Panc1 (cell line): Measurements from ENCODE around the gene RIC8B. TPM values are rescaled to one million over a fixed set of nuclear protein-coding genes. Genes with fewer than 3 reads are reported as not detected.

ENCODE experiments used
- ATAC-seq: fragments of 200-7000 bp; cut with Tn5 transposase; 2 replicates; pipeline ENCODE4 v1.9.1; 2020; ENCODE audit warnings: mild to moderate bottlenecking, moderate library complexity
- BruUV-seq: library from RNA; stranded (reverse); fragments of 400-500 nt; replicated peaks from 2 replicates; lab custom pipeline; 2021; lab: Mats Ljungman, UMichigan
- CTCF ChIA-PET: fragments of 300-600 bp; sonication (Branson Sonifier 250); formaldehyde crosslinking; loops from one replicate; lab custom pipeline; 2022; ENCODE audit warnings: antibody characterized with exemption; lab: Charles Lee
- POLR2A ChIA-PET: fragments of 300-600 bp; sonication (Branson Sonifier 250); formaldehyde crosslinking; loops from one replicate; lab custom pipeline; 2022; ENCODE audit warnings: antibody characterized with exemption; lab: Charles Lee
- DNase-seq: peaks from one replicate; pipeline ENCODE4 v3.0.0-alpha.2; 2010; ENCODE audit warnings: low read depth, low spot score
- H3K27ac ChIP-seq: 2 replicates; pipeline ENCODE4 v1.5.1; 2011; ENCODE audit warnings: mild to moderate bottlenecking, low read length, inconsistent platforms
- H3K27me3 ChIP-seq: fragments of 200-500 bp; sonication (Bioruptor generic); 2 replicates; pipeline ENCODE4 v1.6.0; 2014; ENCODE audit warnings: low read length, inconsistent platforms; ENCODE audit not compliant: control insufficient read depth, insufficient read depth
- H3K36me3 ChIP-seq: fragments of 200-500 bp; sonication (Bioruptor generic); 2 replicates; pipeline ENCODE4 v1.5.1; 2014; ENCODE audit warnings: inconsistent platforms, mild to moderate bottlenecking, low read length, moderate library complexity; ENCODE audit not compliant: control insufficient read depth, insufficient read depth
- H3K4me1 ChIP-seq: 2 replicates; pipeline ENCODE4 v1.5.1; 2011; ENCODE audit warnings: inconsistent platforms, mild to moderate bottlenecking, low read length, moderate library complexity; ENCODE audit not compliant: control insufficient read depth, insufficient read depth
- H3K4me3 ChIP-seq, 2 experiments: 2 replicates each; pipeline ENCODE4 v1.5.1; 2011 to 2012; ENCODE audit warnings: low read depth in 2 of 2, low read length in 2 of 2, mild to moderate bottlenecking in 2 of 2, inconsistent platforms in 1 of 2, moderate library complexity in 1 of 2
- H3K9me3 ChIP-seq: fragments of 200-500 bp; sonication (Bioruptor generic); 2 replicates; pipeline ENCODE4 v1.5.1; 2014; ENCODE audit warnings: low read depth, mild to moderate bottlenecking, inconsistent platforms, low read length, moderate library complexity; ENCODE audit not compliant: control insufficient read depth, insufficient read depth
- POLR2AphosphoS5 ChIP-seq: IDR thresholded peaks from 2 replicates; pipeline ENCODE4 v1.6.1; 2012; ENCODE audit warnings: mild to moderate bottlenecking, low read depth, low read length, moderate library complexity
- REST ChIP-seq, 2 experiments: IDR thresholded peaks; 2 replicates each; pipeline ENCODE4 v1.6.1; 2011 to 2012; ENCODE audit warnings: low read depth in 2 of 2, control low read depth in 1 of 2, low read length in 1 of 2, mild to moderate bottlenecking in 1 of 2, moderate library complexity in 1 of 2; ENCODE audit not compliant: insufficient read depth in 1 of 2
- SIN3A ChIP-seq: IDR thresholded peaks from 2 replicates; pipeline ENCODE4 v1.6.1; 2012; ENCODE audit warnings: low read depth, mild to moderate bottlenecking, low read length, moderate library complexity, borderline replicate concordance; ENCODE audit not compliant: insufficient read depth
- TCF7L2 ChIP-seq: IDR thresholded peaks from 2 replicates; pipeline ENCODE4 v1.6.1; 2011; ENCODE audit warnings: mild to moderate bottlenecking, low read depth, low read length, inconsistent platforms
- in situ Hi-C: cut with HindIII; loops from 2 replicates; pipeline ENCODE4 v1.10.0; 2016; ENCODE audit warnings: low sequenced_read_pairs, low pct_unique_long_range_greater_than_20kb
- intact Hi-C: fragments of 100-400 bp; cut with micrococcal nuclease; formaldehyde crosslinking; loops from one replicate; pipeline ENCODE4 v1.10.0; 2022; ENCODE audit not compliant: unreplicated experiment
- total RNA-seq: library from RNA; stranded (reverse); gene quantifications from one replicate; pipeline ENCODE4 v1.2.1, GENCODE V29; 2021; ENCODE audit not compliant: unreplicated experiment
- TF ChIP-seq, protein P1 (sequence below): fragments of 450-650 bp; IDR thresholded peaks from 2 replicates; pipeline ENCODE4 v1.5.1; 2017; ENCODE audit warnings: mild to moderate bottlenecking

Gene RIC8B
- total RNA-seq, 1 experiment from 2014 or later: 16.1 TPM

DNA sequence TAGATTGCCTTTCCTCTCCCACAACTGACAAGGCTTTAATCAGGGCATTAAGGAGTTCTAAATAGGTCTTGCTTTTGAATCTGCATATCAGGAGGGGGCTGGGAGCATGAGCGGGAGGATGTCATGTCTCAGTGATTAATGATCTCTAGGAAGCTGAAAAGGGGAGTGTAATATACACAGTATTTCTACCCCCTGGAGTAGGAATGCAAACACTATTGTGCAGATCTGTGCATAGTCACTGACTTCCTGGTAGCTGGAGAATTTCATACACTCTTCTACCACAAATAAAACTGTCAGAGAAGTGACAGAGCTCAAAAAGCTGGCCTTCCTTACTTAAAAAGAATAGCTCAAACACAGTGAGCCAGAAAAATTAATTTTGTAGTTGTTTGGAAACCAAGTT is 65.8 kb downstream of the RIC8B start:
- CTCF ChIA-PET: no interaction called here
- Histone ChIP-seq H3K27ac (no peak overlapping the region), H3K27me3 (no peaks in the 10 kb centered on the region), H3K9me3 (no peaks in the 10 kb centered on the region), H3K4me1 (no peaks in the 10 kb centered on the region), H3K4me3 (no peak overlapping the region), H3K36me3 (peaks cover 8% of the 10 kb centered on the region)
- BruUV-seq: no TSS peak
- TF ChIP-seq REST (IDR thresholded peaks at IDR 0.05; ENCODE audit: insufficient read depth in 1 of 2, low read depth in 2 of 2, low read length in 1 of 2) (no peak), SIN3A (no peak), POLR2AphosphoS5 (no peak)
- ATAC-seq (0 out of 2 replicates have a peak, but pooled peaks have one; percentile 45), DNase-seq (no peak)
- POLR2A ChIA-PET: no interaction called here
- in situ Hi-C loops (no loop called here), intact Hi-C loops (no loop called here)

- no peaks in the 10 kb centered on the region for H3K27me3 ChIP-seq
- no peak overlapping the region for H3K27ac ChIP-seq
- DNase-seq: no peak
- TF ChIP-seq, protein P1, sequence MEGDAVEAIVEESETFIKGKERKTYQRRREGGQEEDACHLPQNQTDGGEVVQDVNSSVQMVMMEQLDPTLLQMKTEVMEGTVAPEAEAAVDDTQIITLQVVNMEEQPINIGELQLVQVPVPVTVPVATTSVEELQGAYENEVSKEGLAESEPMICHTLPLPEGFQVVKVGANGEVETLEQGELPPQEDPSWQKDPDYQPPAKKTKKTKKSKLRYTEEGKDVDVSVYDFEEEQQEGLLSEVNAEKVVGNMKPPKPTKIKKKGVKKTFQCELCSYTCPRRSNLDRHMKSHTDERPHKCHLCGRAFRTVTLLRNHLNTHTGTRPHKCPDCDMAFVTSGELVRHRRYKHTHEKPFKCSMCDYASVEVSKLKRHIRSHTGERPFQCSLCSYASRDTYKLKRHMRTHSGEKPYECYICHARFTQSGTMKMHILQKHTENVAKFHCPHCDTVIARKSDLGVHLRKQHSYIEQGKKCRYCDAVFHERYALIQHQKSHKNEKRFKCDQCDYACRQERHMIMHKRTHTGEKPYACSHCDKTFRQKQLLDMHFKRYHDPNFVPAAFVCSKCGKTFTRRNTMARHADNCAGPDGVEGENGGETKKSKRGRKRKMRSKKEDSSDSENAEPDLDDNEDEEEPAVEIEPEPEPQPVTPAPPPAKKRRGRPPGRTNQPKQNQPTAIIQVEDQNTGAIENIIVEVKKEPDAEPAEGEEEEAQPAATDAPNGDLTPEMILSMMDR: peak; percentile 65; the same call in 1 of the 2 replicates
- TF ChIP-seq POLR2AphosphoS5 (no peak), TCF7L2 (no peak), REST (IDR thresholded peaks at IDR 0.05; ENCODE audit: insufficient read depth in 1 of 2, low read depth in 2 of 2, low read length in 1 of 2) (no peak)
- intact Hi-C loops: no loop called here
- CTCF ChIA-PET: interaction anchor here (0.6 to 1.4 kb wide), 5 partner anchors 53 to 461 kb away, joined by 3 to 4 read pairs (median 4); no protein-coding TSS in a partner anchor
- in situ Hi-C loops: no loop called here
- H3K4me3 ChIP-seq: no peak overlapping the region
- no peaks in the 10 kb centered on the region for H3K4me1 ChIP-seq
- peak; percentile 74 for ATAC-seq
- POLR2A ChIA-PET: no interaction called here
- H3K36me3 ChIP-seq: peaks cover 10% of the 10 kb centered on the region
- BruUV-seq: no TSS peak
- H3K9me3 ChIP-seq: no peaks in the 10 kb centered on the region
Measured at GRCh38 chr12:106841510-106842302, 67.2 kb downstream of the RIC8B start.
